Thyroid gland (tissue), 4 donors: ENCODE measurements around the gene DMWD. TPM values are rescaled to one million over a fixed set of nuclear protein-coding genes. Genes with fewer than 3 reads are reported as not detected.

Experiments used
- DNase-seq, 2 donors: peaks; one replicate each; pipeline ENCODE4 v3.0.0-alpha.2; 2019
- H3K27ac ChIP-seq, 3 donors: fragments of 200-600 bp; sonication (generic); 1 replicate in 2 of 3; 2 replicates in 1 of 3; pipeline ENCODE4 v1.5.1; 2016 to 2019; ENCODE audit warnings: mild to moderate bottlenecking in 1 of 3, moderate library complexity in 1 of 3
- H3K27me3 ChIP-seq: fragments of 200-600 bp; sonication (generic); one replicate; pipeline ENCODE4 v1.5.1; 2019
- H3K36me3 ChIP-seq, 2 donors: fragments of 200-600 bp; sonication (generic); one replicate each; pipeline ENCODE4 v1.5.1; 2016 to 2019
- H3K4me1 ChIP-seq, 2 donors: fragments of 200-600 bp; sonication (generic); one replicate each; pipeline ENCODE4 v1.5.1; 2017 to 2019
- H3K4me3 ChIP-seq, 3 donors: fragments of 200-600 bp; sonication (generic); replicated peaks in 1 of 3; 1 replicate in 2 of 3; 2 replicates in 1 of 3; pipeline ENCODE4 v1.5.1; 2016; ENCODE audit warnings: mild to moderate bottlenecking in 1 of 3
- H3K9me3 ChIP-seq: fragments of 200-600 bp; sonication (generic); one replicate; pipeline ENCODE4 v1.5.1; 2017
- POLR2A ChIP-seq, 2 donors: fragments of 450-650 bp; IDR thresholded peaks; one replicate each; pipeline ENCODE4 v1.6.1; 2017; ENCODE audit warnings: antibody characterized with exemption in 2 of 2, mild to moderate bottlenecking in 2 of 2, moderate library complexity in 1 of 2
- WGBS, 2 donors: methylation state at CpG; one replicate each; pipeline ENCODE4 v1.1.5; 2017; 5-methylcytosine and 5-hydroxymethylcytosine counted together
- intact Hi-C: fragments of 100-400 bp; cut with DNase I; formaldehyde crosslinking; loops from one replicate; pipeline ENCODE4 v1.15.1; 2023
- total RNA-seq, 4 donors: library from RNA; depleted of rRNA; stranded (reverse); fragments of >200 nt; gene quantifications; one replicate each; pipeline ENCODE4 v1.2.3, GENCODE V29; 2016
- TF ChIP-seq, protein P1 (sequence below), 6 experiments: fragments of 200-600 bp in 3 of 6; fragments of 450-650 bp in 3 of 6; sonication (generic) in 3 of 6; IDR thresholded peaks; one replicate each; pipeline ENCODE4 v1.5.1; 2016 to 2019; ENCODE audit warnings: antibody characterized with exemption in 6 of 6, mild to moderate bottlenecking in 2 of 6, inconsistent platforms in 1 of 6, moderate library complexity in 1 of 6

DMWD gene
- total RNA-seq, 4 donors from 2014 or later = 38.2 to 69.7 (median 48.3) TPM

DNA sequence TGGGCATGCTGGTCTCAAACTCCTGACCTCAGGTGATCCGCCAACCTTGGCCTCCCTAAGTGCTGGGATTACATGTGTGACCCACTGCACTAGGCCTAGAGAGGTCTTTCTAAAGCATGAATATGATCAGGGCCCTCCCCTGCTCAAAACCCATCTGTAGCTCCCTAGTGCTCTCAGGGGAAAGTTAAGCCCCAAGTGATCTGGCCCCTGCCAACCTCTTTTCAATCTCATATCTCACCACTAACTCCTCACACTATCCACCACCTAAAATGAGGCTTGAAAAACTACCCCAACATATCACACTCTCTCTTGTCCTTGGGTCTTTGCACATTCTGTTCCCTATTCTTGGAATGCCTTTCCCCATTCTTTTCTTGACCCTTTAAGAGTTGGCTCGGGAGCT lies 2.0 kb upstream of the DMWD start:
- Histone ChIP-seq H3K36me3 (peaks cover 0 to 4% of the 10 kb centered on the region in 2 donors), H3K4me1 (peaks cover 22 to 33% of the 10 kb centered on the region in 2 donors), H3K27me3 (no peaks in the 10 kb centered on the region), H3K4me3 (no peak overlapping the region), H3K27ac (no peak overlapping the region), H3K9me3 (no peaks in the 10 kb centered on the region)
- TF ChIP-seq, protein P1, sequence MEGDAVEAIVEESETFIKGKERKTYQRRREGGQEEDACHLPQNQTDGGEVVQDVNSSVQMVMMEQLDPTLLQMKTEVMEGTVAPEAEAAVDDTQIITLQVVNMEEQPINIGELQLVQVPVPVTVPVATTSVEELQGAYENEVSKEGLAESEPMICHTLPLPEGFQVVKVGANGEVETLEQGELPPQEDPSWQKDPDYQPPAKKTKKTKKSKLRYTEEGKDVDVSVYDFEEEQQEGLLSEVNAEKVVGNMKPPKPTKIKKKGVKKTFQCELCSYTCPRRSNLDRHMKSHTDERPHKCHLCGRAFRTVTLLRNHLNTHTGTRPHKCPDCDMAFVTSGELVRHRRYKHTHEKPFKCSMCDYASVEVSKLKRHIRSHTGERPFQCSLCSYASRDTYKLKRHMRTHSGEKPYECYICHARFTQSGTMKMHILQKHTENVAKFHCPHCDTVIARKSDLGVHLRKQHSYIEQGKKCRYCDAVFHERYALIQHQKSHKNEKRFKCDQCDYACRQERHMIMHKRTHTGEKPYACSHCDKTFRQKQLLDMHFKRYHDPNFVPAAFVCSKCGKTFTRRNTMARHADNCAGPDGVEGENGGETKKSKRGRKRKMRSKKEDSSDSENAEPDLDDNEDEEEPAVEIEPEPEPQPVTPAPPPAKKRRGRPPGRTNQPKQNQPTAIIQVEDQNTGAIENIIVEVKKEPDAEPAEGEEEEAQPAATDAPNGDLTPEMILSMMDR (IDR thresholded peaks at IDR 0.05) = no peak
- TF ChIP-seq POLR2A (IDR thresholded peaks at IDR 0.05) = no peak
- no peak for DNase-seq
- intact Hi-C loops = no loop called here
- WGBS, 2 donors = 88 to 93% methylated on average over 2 of the region's 2 CpGs

DNA sequence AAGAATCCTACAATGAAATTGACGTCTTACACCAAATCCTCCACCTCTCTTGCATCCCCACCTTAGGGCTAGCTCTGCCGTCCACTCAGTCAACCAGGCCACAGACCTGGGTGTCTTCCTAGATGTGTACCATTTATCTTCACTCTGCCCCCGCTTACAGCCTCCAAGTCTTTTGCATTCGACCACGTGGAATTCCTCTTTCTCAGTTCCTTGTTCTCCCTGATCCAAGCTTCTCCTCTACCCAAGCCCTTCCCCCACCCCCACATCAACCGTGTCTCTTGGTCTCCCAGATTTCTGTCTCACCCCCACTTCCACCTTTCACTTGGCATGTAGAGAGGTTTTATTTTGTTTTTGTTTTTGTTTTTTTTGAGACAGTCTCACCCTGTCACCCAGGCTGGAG lies 1.2 kb upstream of the DMWD start:
- Histone ChIP-seq H3K9me3 (no peaks in the 10 kb centered on the region), H3K27ac (no peak overlapping the region), H3K4me3 (no peak overlapping the region), H3K4me1 (peaks cover 18 to 26% of the 10 kb centered on the region in 2 donors), H3K27me3 (no peaks in the 10 kb centered on the region), H3K36me3 (peaks cover 6 to 10% of the 10 kb centered on the region in 2 donors)
- TF ChIP-seq POLR2A (IDR thresholded peaks at IDR 0.05) = no peak
- WGBS, 2 donors = 54 to 61% methylated on average over 6 of the region's 6 CpGs
- DNase-seq = no peak
- intact Hi-C loops = no loop called here

DNA sequence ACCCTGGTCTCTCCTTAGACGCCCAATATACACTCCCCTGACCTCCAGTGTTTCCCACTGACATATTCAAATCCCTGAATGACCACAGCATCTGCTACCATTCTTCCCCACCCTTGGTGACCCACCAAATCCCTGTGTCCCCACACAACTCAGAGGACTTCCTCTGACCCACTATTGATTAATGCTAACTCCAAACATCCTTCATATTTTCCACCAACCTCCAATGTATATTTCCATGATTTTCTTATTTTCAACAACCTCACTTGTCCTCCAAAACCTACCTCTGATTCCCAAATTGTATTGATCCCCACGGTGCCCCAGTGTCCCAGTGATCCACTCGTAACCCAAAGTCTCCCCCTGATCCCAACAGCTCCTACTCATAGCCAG lies 526 bp upstream of the DMWD start:
- no peak for DNase-seq
- Histone ChIP-seq H3K27me3 (no peaks in the 10 kb centered on the region), H3K4me1 (peaks cover 12 to 19% of the 10 kb centered on the region in 2 donors), H3K9me3 (no peaks in the 10 kb centered on the region), H3K36me3 (peaks cover 6 to 15% of the 10 kb centered on the region in 2 donors), H3K27ac (no peak overlapping the region), H3K4me3 (no peak overlapping the region)
- 48 to 50% methylated on average over 3 of the region's 3 CpGs for WGBS, 2 donors
- intact Hi-C loops = no loop called here
- no peak for TF ChIP-seq POLR2A (IDR thresholded peaks at IDR 0.05)
- TF ChIP-seq, protein P1 (IDR thresholded peaks at IDR 0.05) = no peak

DNA sequence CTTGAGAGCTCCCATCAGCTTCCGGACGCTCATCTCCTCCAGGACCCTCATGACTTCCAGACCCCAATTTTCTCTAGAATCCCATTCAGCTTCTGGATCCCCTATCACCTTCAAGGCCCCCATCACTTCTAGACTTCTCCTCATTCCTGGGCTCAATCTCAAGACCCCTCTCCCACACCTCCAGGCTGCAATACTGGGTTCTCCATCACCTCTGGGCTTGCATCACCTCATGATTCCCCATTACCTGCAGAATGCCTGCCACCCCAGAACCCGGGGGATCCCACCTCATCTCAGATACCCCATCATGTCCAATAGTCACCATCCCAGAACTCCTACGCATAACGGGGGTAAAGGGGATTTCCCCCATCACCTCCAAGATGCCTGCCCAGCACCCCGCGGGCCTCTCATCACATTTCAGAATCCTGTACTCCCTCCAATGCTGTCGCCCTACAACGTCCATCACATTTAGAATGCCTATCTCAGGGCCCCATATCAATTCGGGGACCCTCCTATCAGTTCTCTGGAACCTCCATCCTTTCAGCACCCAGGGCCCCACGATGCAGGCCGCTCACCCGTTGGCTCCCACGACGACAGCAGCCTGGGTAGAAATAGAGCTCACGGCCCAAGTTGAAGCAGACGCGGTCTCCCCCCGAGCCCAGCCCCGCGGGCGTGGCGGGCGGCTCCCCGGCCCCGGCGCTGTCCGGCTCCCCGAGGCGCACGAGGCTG lies 738 bp downstream of the DMWD start:
- Histone ChIP-seq H3K4me1 (peaks cover 9 to 18% of the 10 kb centered on the region in 2 donors), H3K9me3 (no peaks in the 10 kb centered on the region), H3K27me3 (no peaks in the 10 kb centered on the region), H3K27ac (peak overlapping the region in 2 of 3 donors; percentile 39 to 56), H3K36me3 (peaks cover 8 to 18% of the 10 kb centered on the region in 2 donors), H3K4me3 (peak overlapping the region; percentile 27 to 52 (median 51))
- DNase-seq = no peak
- WGBS, 2 donors = 6 to 18% methylated on average over 11 to 30 of the region's 31 CpGs
- intact Hi-C loops = no loop called here
- TF ChIP-seq, protein P1 (IDR thresholded peaks at IDR 0.05) = no peak
- TF ChIP-seq POLR2A (IDR thresholded peaks at IDR 0.05) = no peak

DNA sequence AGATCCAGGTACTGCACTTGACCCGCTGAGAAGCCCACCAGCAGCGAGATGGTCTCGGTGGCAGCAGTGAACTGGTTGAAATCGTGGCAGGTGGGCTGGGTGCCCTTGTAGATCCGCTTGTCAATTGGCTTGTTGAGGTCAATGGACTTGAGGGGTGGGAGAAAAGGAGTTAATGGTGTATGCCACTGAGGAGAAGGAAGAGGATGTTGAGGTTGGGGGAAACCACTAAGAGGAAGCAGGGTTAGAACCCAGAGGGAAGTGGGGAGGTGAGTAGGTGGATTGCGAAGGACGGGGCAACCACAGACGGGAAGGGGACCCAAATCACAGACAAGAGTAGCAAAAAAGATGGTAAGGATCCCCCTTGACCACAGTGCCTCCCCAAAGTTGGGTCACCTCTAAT lies 1.7 kb downstream of the DMWD start:
- H3K4me3 ChIP-seq = no peak overlapping the region
- peaks cover 18 to 27% of the 10 kb centered on the region in 2 donors for H3K36me3 ChIP-seq
- intact Hi-C loops = no loop called here
- TF ChIP-seq POLR2A (IDR thresholded peaks at IDR 0.05) = no peak
- TF ChIP-seq, protein P1 (IDR thresholded peaks at IDR 0.05) = no peak
- no peaks in the 10 kb centered on the region for H3K27me3 ChIP-seq
- 85 to 92% methylated on average over 8 of the region's 8 CpGs for WGBS, 2 donors
- no peaks in the 10 kb centered on the region for H3K9me3 ChIP-seq
- no peak overlapping the region for H3K27ac ChIP-seq
- DNase-seq = no peak
- H3K4me1 ChIP-seq = peaks cover 9 to 18% of the 10 kb centered on the region in 2 donors
